GM18498 (cell line): ENCODE measurements around the gene NLGN3.
"Not testable (repeated sequence)": the region's sequence is repeated elsewhere in the genome, so short reads cannot be mapped to it uniquely, and the experiment has no call there.

Source experiments
- ATAC-seq: cut with Tn5 transposase; IDR thresholded peaks from one replicate; pipeline ENCODE4 v1.9.1; 2021; ENCODE audit warnings: mild to moderate bottlenecking, moderate library complexity; ENCODE audit not compliant: unreplicated experiment

NLGN3 gene

DNA sequence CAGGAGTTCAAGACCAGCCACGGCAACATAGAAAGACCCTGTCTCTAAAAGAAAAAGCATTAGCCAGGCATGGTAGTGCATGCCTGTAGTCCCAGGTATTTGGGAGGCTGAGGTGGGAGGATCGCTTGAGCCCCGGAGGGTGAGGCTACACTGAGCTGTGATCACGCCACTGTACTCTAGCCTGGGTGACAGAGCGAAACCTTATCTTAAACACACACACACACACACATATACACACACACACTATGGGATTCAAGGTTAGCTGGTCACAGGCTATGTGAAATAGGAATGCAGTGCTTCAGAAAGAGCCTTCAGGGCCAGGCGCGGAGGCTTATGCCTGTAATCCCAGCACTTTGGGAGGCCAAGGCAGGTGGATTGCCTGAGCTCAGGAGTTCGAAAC, 23.5 kb downstream of the NLGN3 start:
- no peak for ATAC-seq

DNA sequence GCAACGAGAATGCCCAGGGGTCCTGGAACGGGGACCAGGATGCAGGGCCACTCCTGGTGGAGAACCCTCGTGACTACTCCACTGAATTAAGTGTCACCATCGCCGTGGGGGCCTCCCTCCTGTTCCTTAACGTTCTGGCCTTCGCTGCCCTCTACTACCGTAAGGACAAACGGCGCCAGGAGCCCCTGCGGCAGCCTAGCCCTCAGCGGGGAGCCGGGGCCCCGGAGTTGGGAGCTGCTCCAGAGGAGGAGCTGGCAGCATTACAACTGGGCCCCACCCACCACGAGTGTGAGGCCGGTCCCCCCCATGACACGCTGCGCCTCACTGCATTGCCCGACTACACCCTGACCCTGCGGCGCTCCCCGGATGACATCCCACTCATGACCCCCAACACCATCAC, 24.9 kb downstream of the NLGN3 start:
- ATAC-seq = no peak

DNA sequence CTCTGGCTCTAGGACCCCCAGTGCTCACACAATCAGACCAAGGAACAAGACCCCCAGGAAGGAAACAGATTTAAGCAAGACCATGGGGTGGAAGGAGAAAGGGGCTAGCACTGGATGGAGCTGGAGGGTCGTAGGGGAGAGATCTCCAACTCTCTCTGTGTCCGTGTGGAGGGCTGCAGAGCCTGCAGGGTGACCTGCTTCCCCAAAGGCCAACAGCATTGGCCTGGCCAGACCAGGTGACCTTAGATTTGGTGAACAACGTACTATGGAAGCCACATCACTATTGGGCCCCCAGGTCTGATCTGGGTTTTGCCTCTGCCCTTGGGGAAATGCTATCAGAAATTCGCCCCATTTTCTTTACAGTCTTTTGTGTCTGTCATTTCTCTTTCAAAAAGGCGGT, 26.0 kb downstream of the NLGN3 start:
- no peak for ATAC-seq

DNA sequence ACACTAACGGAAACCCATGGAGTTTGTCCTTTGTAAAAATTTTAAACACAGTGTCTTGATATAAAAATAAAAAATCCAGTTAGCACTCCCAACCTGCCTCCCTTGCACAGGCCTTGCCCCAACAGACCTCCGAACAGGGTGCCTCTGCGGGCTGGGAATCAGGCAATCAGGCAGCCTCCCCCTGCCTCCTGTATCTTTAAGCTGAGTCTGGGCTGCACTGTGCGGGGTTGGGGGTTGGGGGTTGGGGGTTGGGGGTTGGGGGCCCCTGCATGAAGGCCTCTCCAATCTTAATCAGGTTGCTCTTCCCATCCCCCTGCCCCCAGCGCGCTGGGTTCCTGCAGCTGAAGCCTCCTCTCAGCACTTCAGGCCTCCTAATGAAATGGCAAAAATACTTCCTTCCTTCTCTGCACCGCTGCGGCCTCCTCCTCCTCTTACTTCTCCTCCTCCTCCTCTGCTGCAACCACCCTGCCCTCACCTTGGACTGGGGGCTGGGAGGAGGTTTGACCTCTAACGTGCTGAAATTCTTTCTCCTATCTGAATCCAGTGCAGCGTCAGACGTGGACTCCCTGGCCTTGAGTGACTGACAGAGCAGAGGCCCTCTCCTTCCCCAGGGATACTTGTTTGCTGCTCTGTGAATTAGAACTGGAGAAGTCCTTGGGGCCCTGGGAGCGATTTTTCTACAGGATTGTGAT, 26.6 kb downstream of the NLGN3 start:
- ATAC-seq = no peak

DNA sequence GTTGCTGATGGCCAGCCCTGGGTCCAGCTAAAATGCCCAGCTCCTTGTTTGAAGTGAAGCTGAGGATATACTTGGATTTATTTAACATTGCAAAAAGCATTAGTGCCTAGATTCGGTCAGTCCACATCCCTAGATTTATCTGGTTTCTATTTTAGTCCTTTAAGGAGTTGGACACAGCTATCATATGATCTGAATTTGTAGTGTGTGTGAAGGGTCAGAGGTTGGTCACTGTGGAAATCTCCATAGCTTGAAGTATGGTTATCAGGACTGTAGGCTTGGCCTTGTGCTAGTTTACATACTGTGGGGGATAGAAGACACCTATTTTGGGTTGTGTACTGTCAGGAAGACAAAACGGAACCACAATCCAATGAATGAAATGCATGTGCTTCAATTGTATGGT, 28.8 kb downstream of the NLGN3 start:
- no peak for ATAC-seq

DNA sequence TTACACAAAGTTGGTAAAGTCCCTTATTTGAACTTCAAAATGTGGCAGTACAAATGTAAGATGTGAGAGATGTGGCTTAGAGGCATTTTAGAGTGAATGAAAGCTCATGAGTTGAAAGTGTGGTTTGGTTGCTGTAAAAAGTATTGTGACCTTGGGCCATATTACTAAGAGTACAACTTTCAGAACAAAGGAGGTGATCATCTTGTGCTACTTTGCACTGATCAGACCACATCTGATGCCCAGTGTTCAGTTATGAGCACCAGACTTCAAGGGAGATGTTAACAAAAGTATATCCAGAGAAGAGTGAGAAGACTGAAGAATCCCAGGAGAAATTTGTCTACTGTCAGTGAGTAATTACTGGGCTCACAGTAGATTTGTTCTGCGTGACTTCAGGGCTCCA, 30.2 kb downstream of the NLGN3 start:
- no peak for ATAC-seq

DNA sequence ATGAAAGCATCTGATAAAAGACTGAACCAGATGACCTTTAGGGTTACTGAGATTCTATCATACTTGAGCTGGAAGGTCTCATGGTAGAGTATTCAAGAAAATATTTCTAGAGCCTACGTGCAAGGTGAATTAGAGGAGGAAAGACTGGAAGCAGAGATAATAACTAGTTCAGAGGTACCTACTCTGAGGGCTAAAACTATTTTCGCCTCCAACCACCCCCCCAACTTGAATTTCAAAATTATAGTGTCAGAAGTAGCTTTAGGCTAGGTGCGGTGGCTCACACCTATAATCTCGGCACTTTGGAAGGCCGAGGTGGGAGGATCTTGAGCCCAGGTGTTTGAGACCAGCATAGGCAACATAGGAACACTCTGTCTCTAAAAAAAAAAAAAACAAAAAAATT, 30.9 kb downstream of the NLGN3 start:
- ATAC-seq = no peak

DNA sequence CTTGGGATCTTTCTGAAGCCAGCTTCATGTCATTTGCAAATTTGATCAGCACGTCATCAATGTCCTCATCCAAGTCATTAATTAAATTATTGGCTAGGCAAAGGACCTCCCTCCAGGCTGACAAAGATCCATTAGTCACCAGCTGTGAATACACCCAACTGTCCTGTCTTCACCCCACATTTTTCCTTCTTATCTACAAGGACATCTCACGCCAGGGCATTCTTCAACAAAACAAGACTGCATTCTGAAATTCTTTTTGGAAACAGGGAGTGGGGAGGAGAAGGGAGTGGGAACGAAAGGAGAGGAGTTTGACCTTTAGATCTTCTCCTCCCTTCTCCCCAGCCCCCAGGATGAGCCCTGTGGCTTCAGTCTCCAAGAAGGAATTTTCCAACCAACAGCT, 32.7 kb downstream of the NLGN3 start:
- ATAC-seq = no peak

DNA sequence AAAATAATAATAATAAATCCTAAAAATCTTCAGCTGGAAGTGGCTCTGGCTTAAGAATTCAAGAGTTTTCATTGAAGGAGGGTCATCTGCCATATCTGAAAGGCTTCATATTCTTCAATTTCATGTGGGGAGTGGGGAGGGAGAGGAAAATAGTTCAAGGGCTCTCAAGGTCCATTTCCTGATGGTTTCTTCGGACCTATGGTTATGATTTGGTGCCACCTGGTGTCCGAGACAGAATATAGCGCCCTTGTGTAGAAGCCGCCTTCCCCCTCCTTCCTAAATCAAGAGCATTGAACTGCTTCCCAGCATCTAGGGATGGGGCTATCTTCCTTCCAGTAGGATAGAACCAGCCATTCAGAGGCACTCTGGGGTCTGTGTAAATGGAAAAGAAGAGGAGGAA, 34.3 kb downstream of the NLGN3 start:
- no peak for ATAC-seq

DNA sequence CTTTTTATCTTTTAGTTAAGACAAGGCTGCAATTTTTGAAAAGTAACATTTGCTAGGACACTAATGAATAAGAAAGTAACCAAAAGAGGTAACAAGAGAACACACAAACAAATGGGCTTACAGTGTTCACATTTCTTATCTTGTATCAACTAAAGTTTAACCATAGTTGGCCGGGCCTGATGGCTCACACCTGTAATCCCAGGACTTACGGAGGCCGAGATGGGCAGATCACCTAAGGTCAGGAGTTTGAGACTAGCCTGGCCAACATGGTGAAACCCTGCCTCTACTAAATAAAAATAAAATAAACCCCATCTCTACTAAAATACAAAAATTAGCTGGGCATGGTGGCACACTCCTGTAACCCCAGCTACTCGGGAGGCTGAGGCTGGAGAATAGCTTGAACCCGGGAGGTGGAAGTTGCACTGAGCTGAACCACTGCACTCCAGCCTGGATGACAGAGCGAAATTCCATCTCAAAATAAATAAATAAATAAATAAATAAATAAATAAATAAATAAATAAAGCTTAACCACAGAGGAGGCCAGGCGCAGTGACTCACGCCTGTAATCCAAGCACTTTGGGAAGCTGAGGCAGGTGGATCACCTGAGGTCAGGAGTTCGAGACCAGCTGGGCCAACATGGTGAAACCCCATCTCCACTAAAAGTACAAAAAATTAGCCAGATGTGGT, 36.1 kb downstream of the NLGN3 start:
- not testable (repeated sequence) for ATAC-seq

DNA sequence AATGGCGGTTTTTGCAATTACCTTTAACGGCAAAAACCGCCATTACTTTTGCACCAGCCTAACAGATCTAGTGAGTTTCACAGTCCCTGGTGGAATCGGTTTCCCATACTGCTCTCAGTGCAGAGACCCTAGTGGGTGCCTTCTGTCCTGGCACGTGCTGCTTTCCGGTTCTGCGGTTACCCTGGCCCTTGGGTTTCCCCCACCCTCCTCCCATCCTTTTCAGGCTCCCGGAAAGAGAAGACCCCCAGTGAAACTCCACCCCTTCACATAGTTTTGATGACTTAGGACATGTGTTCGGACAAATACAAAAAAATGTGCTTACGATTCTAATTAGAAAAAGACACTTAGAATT, 36.9 kb downstream of the NLGN3 start:
- ATAC-seq = peak; percentile 44

DNA sequence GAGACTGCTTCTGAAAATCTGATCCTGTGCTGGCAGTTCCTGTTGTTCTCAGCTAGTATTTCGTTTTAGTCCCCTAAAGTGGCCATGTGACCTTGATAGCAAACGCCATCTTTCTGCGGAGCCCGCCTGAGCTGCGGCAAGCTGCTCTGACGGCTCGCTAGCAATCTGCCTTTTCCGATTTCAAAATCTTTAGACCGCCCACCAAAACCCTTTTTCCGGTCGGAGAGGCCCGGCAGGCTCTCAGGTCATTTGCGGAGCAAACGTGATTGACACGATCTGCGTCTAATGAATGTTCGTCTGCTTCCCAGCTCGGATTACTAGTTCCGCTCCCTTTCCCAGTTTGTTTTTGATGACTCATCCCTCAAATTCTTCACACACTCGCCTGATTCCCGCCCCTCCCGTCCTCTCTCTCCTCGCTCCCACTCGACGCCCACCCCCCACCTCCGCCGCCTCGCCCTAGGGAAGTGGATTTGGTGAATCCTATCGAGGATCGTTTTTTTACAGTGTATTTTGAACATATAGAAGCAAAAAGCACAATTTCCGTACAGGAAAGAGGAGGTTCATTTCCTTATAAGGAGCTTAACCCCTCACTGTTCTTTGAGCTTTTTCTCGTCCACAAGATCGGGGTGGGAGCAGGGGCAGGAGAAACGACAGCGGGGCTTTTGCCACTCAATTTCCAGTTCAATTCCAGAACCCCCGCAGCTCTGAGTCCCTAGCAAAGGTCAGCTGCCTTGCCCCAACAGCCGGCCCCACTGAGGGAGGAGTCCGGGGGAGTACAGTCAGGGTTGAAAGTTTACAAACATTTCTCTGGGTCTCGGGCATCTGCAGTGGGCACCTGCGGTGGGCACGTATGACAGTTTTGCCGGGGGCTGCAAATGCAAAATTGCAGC, 37.5 kb downstream of the NLGN3 start:
- peak; percentile 92 for ATAC-seq

DNA sequence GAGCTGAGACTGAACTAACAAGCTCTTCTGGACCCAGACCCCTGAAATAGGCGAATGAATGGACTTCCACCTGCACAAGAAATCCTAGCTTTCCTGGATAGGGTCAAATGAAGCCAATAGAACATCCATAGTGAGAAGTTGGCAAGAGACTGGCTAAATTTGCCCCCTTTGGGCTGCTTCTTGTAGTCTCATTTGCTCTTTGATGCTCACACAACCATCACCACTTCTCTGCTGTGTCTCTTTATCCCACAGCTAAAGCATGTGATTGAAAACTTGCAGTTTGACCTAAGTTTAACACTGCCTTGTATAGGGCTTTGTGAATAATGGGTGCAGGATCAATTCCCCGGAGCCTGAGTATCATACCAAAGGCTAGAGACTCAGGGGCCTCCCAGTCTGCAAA, 38.2 kb downstream of the NLGN3 start:
- ATAC-seq = no peak

DNA sequence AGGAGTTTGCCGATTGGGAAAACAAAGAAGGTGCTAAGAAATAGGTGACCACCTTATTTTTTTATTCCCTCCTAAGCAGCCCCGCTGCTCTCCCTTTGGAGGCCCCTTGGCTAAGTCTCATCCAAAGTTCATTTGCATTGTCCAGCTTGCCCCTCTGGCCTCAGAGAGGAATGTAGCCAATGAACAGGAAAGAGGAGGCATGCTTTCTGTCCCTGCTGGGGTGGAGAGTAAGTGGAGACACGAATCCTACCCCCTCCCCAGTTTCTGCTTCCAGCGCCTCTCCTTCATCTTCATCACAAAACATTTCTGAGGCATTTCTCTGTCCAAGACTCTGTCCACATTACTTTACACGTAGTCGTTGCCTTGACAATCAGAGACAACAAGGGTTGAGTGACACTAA, 38.7 kb downstream of the NLGN3 start:
- no peak for ATAC-seq

DNA sequence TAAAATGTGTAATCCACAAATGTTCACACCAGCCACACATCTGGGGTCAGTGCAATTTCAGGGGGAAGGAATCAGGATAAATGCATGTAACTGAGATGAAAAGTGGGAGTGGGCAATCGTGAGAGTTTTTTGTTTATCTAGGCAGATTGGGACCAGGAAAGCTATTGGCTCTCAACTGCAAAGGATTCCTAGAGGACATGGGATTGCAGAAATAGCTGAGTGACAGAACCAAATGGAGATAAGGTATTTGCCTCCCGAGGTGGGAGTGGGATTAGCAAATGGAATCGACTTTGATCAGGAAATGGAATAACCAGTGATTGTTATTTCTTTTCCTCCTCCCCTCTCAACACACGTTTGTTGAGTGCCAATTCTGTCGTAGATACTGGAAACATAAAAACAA, 39.5 kb downstream of the NLGN3 start:
- ATAC-seq = no peak

DNA sequence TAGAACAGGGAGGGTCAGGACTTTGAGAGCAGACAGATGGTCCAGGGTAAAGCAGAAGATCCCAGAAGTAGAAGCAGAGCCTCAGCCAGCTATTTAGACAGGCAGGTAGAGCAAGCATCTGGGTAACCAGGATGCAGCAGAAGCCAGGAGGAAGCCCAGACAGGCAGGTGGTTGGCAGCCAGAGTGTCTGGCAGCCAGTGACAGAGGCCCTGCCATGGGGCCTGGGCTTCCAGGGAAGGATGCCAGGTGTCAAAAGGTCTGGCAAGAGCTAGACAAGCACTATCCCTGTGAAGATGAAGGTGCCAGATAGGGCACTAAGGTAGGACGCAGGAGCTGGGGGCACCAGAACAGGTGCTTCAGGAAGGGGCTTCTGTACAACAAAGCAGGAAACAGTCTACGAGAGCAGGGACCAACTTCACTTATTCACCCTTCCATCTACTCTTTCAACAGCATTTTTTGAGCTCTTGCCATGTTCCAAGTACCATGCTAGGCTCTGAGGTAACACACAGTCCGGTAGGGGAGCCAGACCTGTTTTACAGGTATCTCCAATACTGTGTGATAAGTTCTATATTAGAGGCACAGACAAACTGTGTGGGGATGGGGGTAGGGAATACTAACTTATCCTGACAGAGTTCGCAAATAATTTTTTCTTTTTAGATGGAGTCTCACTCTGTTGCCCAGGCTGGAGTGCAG, 40.3 kb downstream of the NLGN3 start:
- no peak for ATAC-seq

DNA sequence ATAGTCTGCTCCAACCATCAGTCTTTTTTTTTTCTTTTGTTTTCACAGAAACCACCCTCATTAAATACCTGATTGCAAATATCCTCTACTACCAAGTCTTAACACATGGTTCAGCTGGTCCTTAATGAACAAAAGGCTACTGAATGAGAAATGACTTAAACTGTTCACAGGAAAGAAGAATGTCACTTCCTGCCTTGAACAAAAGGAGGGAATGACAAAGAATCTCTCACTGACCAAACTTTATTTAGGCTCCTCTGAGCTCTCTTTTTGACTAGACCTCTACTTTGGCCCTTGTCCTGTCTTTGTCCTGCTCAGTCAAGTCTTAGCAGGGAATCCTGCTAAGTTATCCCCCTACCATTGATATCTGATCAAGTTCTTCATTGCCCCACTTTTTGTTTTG, 46.6 kb downstream of the NLGN3 start:
- no peak for ATAC-seq

DNA sequence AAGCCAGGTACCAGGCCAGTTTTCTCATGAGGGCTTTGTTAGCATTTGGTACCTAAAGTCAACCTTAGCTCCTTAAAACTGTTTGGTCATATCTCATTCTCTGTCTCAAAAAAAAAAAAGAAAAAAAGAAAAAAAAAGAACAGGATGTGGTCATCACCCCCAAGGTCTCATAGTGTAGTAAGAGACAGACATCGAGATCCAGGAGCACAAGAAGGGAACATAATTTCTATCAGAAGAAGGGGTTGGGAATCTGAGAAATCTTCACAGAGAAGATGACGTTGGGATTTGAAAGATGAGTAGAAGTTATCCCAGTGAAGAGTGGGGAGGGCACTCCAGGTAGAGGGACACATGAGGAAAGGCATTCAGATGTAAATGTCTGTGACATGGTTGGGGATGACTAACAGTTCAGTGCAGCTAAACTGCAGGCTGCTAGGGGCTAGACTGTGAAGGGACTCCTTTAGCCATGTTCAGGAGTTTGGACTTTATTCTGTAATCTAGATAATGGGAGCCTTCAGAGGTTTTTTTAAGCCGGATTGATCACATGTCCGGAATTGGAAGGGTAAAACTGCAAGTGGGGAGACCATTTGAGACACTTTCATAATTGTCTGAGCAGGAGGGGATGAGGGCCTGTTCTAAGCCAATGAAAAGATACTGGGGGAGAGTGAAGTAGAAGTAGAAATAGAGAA, 51.5 kb downstream of the NLGN3 start:
- ATAC-seq = peak; percentile 60

DNA sequence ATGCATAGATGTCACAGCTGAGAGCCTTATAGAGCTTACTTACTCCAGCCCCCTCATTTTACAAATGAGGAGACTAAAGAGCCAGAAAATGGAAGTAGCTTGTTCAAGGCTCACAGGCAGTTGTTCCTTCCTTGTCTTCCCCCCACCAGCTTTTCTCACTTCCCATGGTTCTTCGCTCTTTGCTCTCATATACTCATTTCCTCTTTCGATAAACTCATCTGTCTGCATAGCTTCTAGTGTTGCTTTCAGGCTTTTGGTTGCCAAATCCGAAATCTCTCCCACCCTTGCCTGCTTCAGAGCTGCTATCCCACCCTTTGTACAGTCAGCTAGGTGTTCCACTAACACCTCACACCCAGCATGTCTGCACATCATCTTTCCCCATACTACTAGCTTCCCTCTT, 53.4 kb downstream of the NLGN3 start:
- peak; percentile 82 for ATAC-seq

DNA sequence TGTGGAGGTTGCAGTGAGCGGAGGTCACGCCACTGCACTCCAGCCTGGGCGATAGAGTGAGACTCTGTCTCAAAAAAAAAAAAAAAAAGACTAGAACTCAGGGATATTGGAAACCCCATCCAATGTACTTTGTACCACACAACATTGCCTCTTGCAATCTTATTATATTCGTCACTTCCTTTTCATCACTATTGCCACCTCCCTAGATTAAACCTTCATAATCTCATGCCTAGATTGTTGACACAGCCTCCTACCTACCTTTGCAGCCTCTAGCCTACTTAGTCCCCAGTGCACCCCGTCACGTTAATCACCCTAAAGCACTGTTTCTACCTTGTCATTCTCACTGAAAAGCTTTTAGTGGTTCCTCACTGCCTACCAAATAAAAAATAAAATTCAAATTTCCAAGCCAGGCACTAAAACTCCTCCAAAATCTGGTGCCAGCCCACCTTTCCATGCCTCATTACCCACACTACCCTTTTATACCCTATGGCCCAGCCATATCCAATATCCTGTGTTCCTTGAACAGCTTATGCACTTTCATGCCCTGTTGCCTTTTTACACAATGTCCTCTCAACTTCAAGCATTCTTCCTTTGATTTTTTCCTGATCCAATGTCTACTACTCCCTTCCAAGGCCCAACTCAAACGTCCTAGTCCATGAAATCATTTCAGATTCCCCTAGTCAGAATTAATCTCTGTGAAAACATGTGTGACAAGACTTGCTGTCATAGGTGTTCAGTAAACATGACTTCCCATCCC, 54.8 kb downstream of the NLGN3 start:
- no peak for ATAC-seq
